Cardiac fibroblast (primary cell): Measurements from ENCODE around the gene FAM228B.

Experiments
- DNase-seq, 2 donors: peaks; one replicate each; pipeline versions ENCODE4 v3.0.0 to v3.0.0-alpha.2; 2010; ENCODE audit warnings: low read depth in 2 of 2
- H3K4me3 ChIP-seq, 2 donors: replicated peaks in 1 of 2; 1 replicate in 1 of 2; 2 replicates in 1 of 2; pipeline ENCODE4 v1.5.1; 2011; ENCODE audit warnings: low read depth in 2 of 2, low read length in 2 of 2, mild to moderate bottlenecking in 2 of 2, moderate library complexity in 1 of 2
- CTCF ChIP-seq: IDR thresholded peaks from one replicate; pipeline ENCODE4 v1.5.1; 2011; ENCODE audit warnings: low read depth, mild to moderate bottlenecking, low read length, inconsistent platforms

Gene FAM228B

GRCh38 chr2:24207359-24207758, 84.1 kb downstream of the FAM228B start:
- no peak for DNase-seq
- TF ChIP-seq CTCF = no peak
- H3K4me3 ChIP-seq = no peak overlapping the region

GRCh38 chr2:24208490-24208889, 85.2 kb downstream of the FAM228B start:
- TF ChIP-seq CTCF = no peak
- no peak for DNase-seq

GRCh38 chr2:24209389-24210105, 86.3 kb downstream of the FAM228B start:
- TF ChIP-seq CTCF = no peak
- no peak for DNase-seq
- H3K4me3 ChIP-seq = no peak overlapping the region

More at GRCh38 chr2:24208490-24208889, 85.2 kb downstream of the FAM228B start:
- H3K4me3 ChIP-seq = no peak overlapping the region

GRCh38 chr2:24210106-24210455, 86.8 kb downstream of the FAM228B start:
- H3K4me3 ChIP-seq = no peak overlapping the region
- no peak for TF ChIP-seq CTCF
- no peak for DNase-seq

- DNase-seq = no peak
- no peak for TF ChIP-seq CTCF
These were observed 87.5 kb downstream of the FAM228B start for GRCh38 chr2:24210723-24211122.

GRCh38 chr2:24211408-24211807, 88.1 kb downstream of the FAM228B start:
- no peak for DNase-seq
- TF ChIP-seq CTCF = no peak
- H3K4me3 ChIP-seq = no peak overlapping the region

More at GRCh38 chr2:24210723-24211122, 87.5 kb downstream of the FAM228B start:
- H3K4me3 ChIP-seq = no peak overlapping the region

GRCh38 chr2:24214880-24215279, 91.6 kb downstream of the FAM228B start:
- no peak for TF ChIP-seq CTCF
- DNase-seq = no peak

More at GRCh38 chr2:24214880-24215279, 91.6 kb downstream of the FAM228B start:
- H3K4me3 ChIP-seq = no peak overlapping the region
